Breast epithelium (tissue), 4 donors: ENCODE measurements around the gene BEST2. TPM values are rescaled to one million over a fixed set of nuclear protein-coding genes. Genes with fewer than 3 reads are reported as not detected.
A peak's percentile ranks its signal among the peaks of the same experiment; 100 is the strongest.
"Not testable (repeated sequence)": the region's sequence is repeated elsewhere in the genome, so short reads cannot be mapped to it uniquely, and the experiment has no call there.

Experiments used
- DNase-seq, 2 donors: peaks; one replicate each; pipeline ENCODE4 v3.0.0-alpha.2; 2019; ENCODE audit warnings: low spot score in 2 of 2
- H3K27ac ChIP-seq, 2 donors: fragments of 200-600 bp; sonication (generic) in 1 of 2; one replicate each; pipeline ENCODE4 v1.5.1; 2016 to 2019; ENCODE audit warnings: mild to moderate bottlenecking in 1 of 2
- H3K27me3 ChIP-seq, 2 donors: fragments of 200-600 bp; sonication (generic) in 1 of 2; one replicate each; pipeline versions ENCODE4 v1.5.1 to v1.6.0; 2017 to 2019; ENCODE audit warnings: control low read depth in 1 of 2, mild to moderate bottlenecking in 1 of 2
- H3K36me3 ChIP-seq: fragments of 200-600 bp; one replicate; pipeline ENCODE4 v1.5.1; 2019
- H3K4me1 ChIP-seq, 2 donors: fragments of 200-600 bp; sonication (generic); one replicate each; pipeline ENCODE4 v1.5.1; 2016 to 2019; ENCODE audit warnings: control low read depth in 1 of 2
- H3K4me3 ChIP-seq, 3 donors: fragments of 200-600 bp; sonication (generic); 1 replicate in 2 of 3; 2 replicates in 1 of 3; pipeline ENCODE4 v1.5.1; 2016 to 2019; ENCODE audit warnings: mild to moderate bottlenecking in 3 of 3, moderate library complexity in 2 of 3
- H3K9me3 ChIP-seq, 2 donors: fragments of 200-600 bp; sonication (generic) in 1 of 2; one replicate each; pipeline ENCODE4 v1.5.1; 2016 to 2019; ENCODE audit warnings: control low read depth in 1 of 2
- POLR2A ChIP-seq: fragments of 450-650 bp; IDR thresholded peaks from one replicate; pipeline ENCODE4 v1.6.1; 2016; ENCODE audit warnings: antibody characterized with exemption, mild to moderate bottlenecking, moderate library complexity
- POLR2AphosphoS5 ChIP-seq, 3 donors: sonication (generic); formaldehyde crosslinking; IDR thresholded peaks; one replicate each; pipeline ENCODE4 v1.6.1; 2017; ENCODE audit warnings: antibody characterized with exemption in 3 of 3
- intact Hi-C: fragments of 100-400 bp; cut with DNase I; formaldehyde crosslinking; loops from one replicate; pipeline ENCODE4 v1.15.1; 2023; ENCODE audit warnings: low total_unique reads
- total RNA-seq, 3 donors: library from RNA; depleted of rRNA; stranded (reverse); fragments of >200 nt; gene quantifications; one replicate each; pipeline ENCODE4 v1.1.0, GENCODE V29; 2016
- TF ChIP-seq, protein P1 (sequence below), 3 donors: fragments of 450-650 bp; IDR thresholded peaks; one replicate each; pipeline ENCODE4 v1.5.1; 2016 to 2017; ENCODE audit warnings: antibody characterized with exemption in 3 of 3, mild to moderate bottlenecking in 3 of 3, moderate library complexity in 3 of 3

Gene BEST2
- total RNA-seq, 3 donors from 2014 or later = not detected

DNA sequence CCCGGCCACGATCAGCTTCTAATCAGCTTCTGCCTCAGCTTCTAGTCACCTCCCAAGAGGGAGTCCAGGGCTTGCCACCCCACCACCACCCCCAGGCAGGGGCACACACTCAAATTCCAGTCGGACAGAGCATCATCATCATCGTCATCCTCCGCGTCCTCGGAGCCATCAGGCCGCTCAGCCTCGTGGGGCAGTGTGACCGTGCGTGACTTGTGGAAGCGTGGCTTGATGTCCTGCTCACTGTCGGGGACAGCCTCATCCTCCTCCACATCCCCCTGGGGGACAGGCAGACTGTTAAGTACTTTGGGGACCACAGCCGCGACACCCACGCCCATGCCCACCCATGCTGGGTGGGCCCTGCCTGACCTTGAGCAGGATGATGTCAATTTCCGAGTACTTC, 40.4 kb upstream of the BEST2 start:
- no peak overlapping the region for H3K4me3 ChIP-seq
- TF ChIP-seq POLR2A (no peak), POLR2AphosphoS5 (IDR thresholded peaks at IDR 0.05) (no peak)
- TF ChIP-seq, protein P1, sequence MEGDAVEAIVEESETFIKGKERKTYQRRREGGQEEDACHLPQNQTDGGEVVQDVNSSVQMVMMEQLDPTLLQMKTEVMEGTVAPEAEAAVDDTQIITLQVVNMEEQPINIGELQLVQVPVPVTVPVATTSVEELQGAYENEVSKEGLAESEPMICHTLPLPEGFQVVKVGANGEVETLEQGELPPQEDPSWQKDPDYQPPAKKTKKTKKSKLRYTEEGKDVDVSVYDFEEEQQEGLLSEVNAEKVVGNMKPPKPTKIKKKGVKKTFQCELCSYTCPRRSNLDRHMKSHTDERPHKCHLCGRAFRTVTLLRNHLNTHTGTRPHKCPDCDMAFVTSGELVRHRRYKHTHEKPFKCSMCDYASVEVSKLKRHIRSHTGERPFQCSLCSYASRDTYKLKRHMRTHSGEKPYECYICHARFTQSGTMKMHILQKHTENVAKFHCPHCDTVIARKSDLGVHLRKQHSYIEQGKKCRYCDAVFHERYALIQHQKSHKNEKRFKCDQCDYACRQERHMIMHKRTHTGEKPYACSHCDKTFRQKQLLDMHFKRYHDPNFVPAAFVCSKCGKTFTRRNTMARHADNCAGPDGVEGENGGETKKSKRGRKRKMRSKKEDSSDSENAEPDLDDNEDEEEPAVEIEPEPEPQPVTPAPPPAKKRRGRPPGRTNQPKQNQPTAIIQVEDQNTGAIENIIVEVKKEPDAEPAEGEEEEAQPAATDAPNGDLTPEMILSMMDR (IDR thresholded peaks at IDR 0.05) = no peak
- H3K27ac ChIP-seq = no peak overlapping the region
- intact Hi-C loops = no loop called here
- H3K27me3 ChIP-seq = no peaks in the 10 kb centered on the region
- no peak for DNase-seq
- peaks cover 20% of the 10 kb centered on the region for H3K36me3 ChIP-seq
- no peaks in the 10 kb centered on the region for H3K4me1 ChIP-seq
- no peaks in the 10 kb centered on the region for H3K9me3 ChIP-seq

DNA sequence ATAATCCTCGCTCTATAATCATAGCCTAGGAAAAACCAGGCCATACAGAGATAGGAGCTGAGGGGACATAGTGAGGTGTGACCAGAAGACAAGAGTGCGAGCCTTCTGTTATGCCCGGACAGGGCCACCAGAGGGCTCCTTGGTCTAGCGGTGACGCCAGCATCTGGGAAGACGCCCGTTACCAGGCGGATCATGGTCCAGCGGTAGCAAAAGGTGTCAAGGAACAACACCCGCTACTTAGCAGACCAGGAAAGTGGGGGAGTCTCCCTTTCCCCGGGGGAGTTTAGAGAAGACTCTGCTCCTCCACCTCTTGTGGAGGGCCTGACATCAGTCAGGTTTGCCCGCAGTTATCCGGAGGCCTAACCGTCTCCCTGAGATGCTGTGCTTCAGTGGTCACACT, 39.5 kb upstream of the BEST2 start:
- DNase-seq, intact Hi-C loops, H3K4me3 ChIP-seq, H3K9me3 ChIP-seq, H3K4me1 ChIP-seq, H3K27ac ChIP-seq, H3K27me3 ChIP-seq: not testable (repeated sequence)
- peaks cover 14% of the 10 kb centered on the region for H3K36me3 ChIP-seq
- TF ChIP-seq, protein P1 (IDR thresholded peaks at IDR 0.05) = peak in 1 of 3 donors; percentile 26

DNA sequence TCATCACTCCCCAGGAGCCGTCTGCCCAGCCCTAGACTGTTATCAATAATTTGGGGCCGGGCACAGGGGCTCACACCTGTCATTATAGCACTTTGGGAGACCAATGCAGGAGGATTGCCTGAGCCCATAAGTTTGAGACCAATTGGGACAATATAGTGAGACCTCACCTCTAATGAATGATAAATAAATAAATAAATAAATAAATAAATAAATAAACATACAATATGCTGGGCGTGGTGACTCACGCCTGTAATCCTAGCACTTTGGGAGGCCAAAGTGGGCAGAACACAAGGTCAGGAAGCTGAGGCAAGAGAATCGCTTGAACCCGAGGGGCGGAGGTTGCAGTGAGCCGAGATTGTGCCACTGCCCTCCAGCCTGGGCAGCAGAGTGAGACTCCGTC, 38.3 kb upstream of the BEST2 start:
- intact Hi-C loops, H3K4me3 ChIP-seq, H3K9me3 ChIP-seq, H3K27ac ChIP-seq, H3K4me1 ChIP-seq, H3K27me3 ChIP-seq, DNase-seq: not testable (repeated sequence)
- H3K36me3 ChIP-seq = peaks cover 14% of the 10 kb centered on the region

DNA sequence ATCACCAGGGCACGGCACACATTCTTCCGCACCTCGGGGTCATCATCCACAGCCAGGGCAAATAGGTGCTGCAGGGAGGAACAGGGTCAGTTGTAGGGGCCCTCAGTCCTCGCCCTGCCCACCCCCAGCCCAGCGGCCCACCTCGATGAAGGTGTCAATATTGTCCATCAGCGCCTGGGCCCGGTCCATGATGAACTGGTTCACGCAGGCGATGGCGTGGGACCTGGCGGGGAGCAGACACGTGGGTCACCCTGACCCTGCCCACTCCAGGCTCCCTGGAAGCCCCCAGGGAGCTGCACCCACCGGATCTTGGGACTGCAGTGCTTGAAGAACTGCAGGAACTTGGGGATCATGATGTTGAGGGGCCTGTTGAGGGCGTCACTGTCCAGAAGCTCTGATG, 36.5 kb upstream of the BEST2 start:
- Histone ChIP-seq H3K4me1 (no peaks in the 10 kb centered on the region), H3K9me3 (no peaks in the 10 kb centered on the region), H3K4me3 (no peak overlapping the region), H3K36me3 (peaks cover 14% of the 10 kb centered on the region), H3K27ac (no peak overlapping the region), H3K27me3 (no peaks in the 10 kb centered on the region)
- intact Hi-C loops = no loop called here
- no peak for TF ChIP-seq POLR2A
- TF ChIP-seq, protein P1 (IDR thresholded peaks at IDR 0.05) = no peak
- TF ChIP-seq POLR2AphosphoS5 (IDR thresholded peaks at IDR 0.05) = no peak
- no peak for DNase-seq

DNA sequence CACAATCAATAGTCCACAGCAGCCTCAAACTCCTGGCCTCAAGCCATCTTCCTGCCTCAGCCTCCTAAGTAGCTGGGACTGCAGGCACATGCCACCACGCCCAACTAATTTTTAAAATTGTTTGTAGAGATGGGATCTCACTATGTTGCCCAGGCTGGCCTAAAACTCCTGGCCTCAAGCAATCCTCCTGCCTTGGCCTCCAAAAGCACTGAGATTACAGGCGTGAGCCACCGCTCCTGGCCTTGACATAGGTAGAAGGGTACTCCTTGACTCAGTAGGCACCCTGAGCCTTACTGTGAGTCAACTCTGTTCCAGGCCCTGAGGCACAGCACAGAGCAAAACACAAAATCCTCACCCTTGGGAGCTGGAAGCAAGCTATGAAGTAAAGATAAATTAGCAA, 35.7 kb upstream of the BEST2 start:
- intact Hi-C loops = no loop called here
- Histone ChIP-seq H3K4me1 (no peaks in the 10 kb centered on the region), H3K36me3 (peaks cover 14% of the 10 kb centered on the region), H3K27ac (no peak overlapping the region), H3K4me3 (no peak overlapping the region), H3K9me3 (no peaks in the 10 kb centered on the region), H3K27me3 (no peaks in the 10 kb centered on the region)
- DNase-seq = no peak
- TF ChIP-seq POLR2AphosphoS5 (IDR thresholded peaks at IDR 0.05) = no peak
- TF ChIP-seq, protein P1 (IDR thresholded peaks at IDR 0.05) = no peak
- no peak for TF ChIP-seq POLR2A

DNA sequence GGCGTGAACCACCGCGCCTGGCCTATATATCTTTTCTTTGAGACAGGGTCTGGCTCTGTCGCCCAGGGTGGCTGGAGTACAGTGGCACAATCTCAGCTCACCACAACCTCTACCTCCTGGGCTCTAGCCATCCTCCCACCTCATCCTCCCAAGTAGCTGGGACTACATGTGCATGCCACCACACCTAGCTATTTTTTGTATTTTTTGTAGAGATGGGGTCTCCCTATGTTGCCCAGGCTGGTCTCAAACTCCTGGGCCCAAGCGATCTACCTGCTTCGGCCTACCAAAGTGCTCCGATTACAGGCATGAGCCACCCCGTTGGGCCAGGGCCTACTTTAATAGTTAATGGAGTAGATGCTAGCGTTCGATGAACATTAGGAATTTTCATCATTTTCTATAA, 31.3 kb upstream of the BEST2 start:
- Histone ChIP-seq H3K36me3 (peaks cover 5% of the 10 kb centered on the region), H3K27me3 (no peaks in the 10 kb centered on the region), H3K27ac (peak overlapping the region in 1 of 2 donors; percentile 98), H3K4me3 (peak overlapping the region; percentile 77 to 97 (median 81)), H3K4me1 (peaks cover 0 to 4% of the 10 kb centered on the region in 2 donors), H3K9me3 (no peaks in the 10 kb centered on the region)
- DNase-seq = no peak
- TF ChIP-seq, protein P1 (IDR thresholded peaks at IDR 0.05) = no peak
- TF ChIP-seq POLR2AphosphoS5 (IDR thresholded peaks at IDR 0.05) (no peak), POLR2A (no peak)
- intact Hi-C loops = no loop called here
